Trophoblast cell (in vitro differentiated cells and primary cell): ENCODE measurements around the gene ANKRD6.

Source experiments
- DNase-seq, 2 donors: peaks; one replicate each; pipeline ENCODE4 v3.0.0-alpha.2; 2016
- H2AFZ ChIP-seq: 2 replicates; pipeline ENCODE4 v1.6.1; 2013; ENCODE audit warnings: low read length, moderate library complexity, mild to moderate bottlenecking; ENCODE audit not compliant: insufficient read depth, poor library complexity
- H2AK5ac ChIP-seq: 2 replicates; pipeline ENCODE4 v1.6.1; 2013; ENCODE audit warnings: mild to moderate bottlenecking, low read length
- H2BK120ac ChIP-seq: 2 replicates; pipeline ENCODE4 v1.6.1; 2013; ENCODE audit warnings: low read length, mild to moderate bottlenecking, moderate library complexity; ENCODE audit not compliant: insufficient read depth, poor library complexity
- H2BK12ac ChIP-seq: 2 replicates; pipeline ENCODE4 v1.6.1; 2013; ENCODE audit warnings: mild to moderate bottlenecking, low read length, moderate library complexity
- H2BK5ac ChIP-seq: 2 replicates; pipeline ENCODE4 v1.6.1; 2013; ENCODE audit warnings: low read length, low read depth, moderate library complexity, mild to moderate bottlenecking; ENCODE audit not compliant: poor library complexity
- H3K14ac ChIP-seq: 2 replicates; pipeline ENCODE4 v1.6.1; 2013; ENCODE audit warnings: mild to moderate bottlenecking, low read length
- H3K18ac ChIP-seq: 2 replicates; pipeline ENCODE4 v1.6.1; 2013; ENCODE audit warnings: mild to moderate bottlenecking, low read length
- H3K23ac ChIP-seq: 2 replicates; pipeline ENCODE4 v1.6.1; 2013; ENCODE audit warnings: low read length
- H3K27ac ChIP-seq: 2 replicates; pipeline ENCODE4 v1.5.1; 2013; ENCODE audit warnings: low read depth, mild to moderate bottlenecking, inconsistent platforms, low read length, moderate library complexity
- H3K27me3 ChIP-seq: 2 replicates; pipeline ENCODE4 v1.6.1; 2013; ENCODE audit warnings: inconsistent platforms, mild to moderate bottlenecking, low read length, moderate library complexity; ENCODE audit not compliant: insufficient read depth
- H3K36me3 ChIP-seq, 2 experiments: 1 replicate in 1 of 2; 2 replicates in 1 of 2; pipeline ENCODE4 v1.6.1; 2013; ENCODE audit warnings: low read length in 2 of 2, mild to moderate bottlenecking in 2 of 2, moderate library complexity in 1 of 2; ENCODE audit not compliant: insufficient read depth in 2 of 2, control insufficient read depth in 1 of 2
- H3K4ac ChIP-seq: 2 replicates; pipeline ENCODE4 v1.6.1; 2013; ENCODE audit warnings: low read depth, mild to moderate bottlenecking, low read length, moderate library complexity
- H3K4me1 ChIP-seq, 2 experiments: 1 replicate in 1 of 2; 2 replicates in 1 of 2; pipeline ENCODE4 v1.6.1; 2013; ENCODE audit warnings: low read length in 2 of 2, mild to moderate bottlenecking in 2 of 2, moderate library complexity in 1 of 2; ENCODE audit not compliant: insufficient read depth in 2 of 2, control insufficient read depth in 1 of 2
- H3K4me2 ChIP-seq: 2 replicates; pipeline ENCODE4 v1.6.1; 2013; ENCODE audit warnings: inconsistent platforms, mild to moderate bottlenecking, low read length, moderate library complexity
- H3K4me3 ChIP-seq: 2 replicates; pipeline ENCODE4 v1.5.1; 2013; ENCODE audit warnings: mild to moderate bottlenecking, low read depth, low read length, inconsistent platforms
- H3K79me1 ChIP-seq: one replicate; pipeline ENCODE4 v1.6.1; 2013; ENCODE audit warnings: low read length
- H3K79me2 ChIP-seq: 2 replicates; pipeline ENCODE4 v1.6.1; 2013; ENCODE audit warnings: low read length, mild to moderate bottlenecking; ENCODE audit not compliant: control insufficient read depth, insufficient read depth, poor library complexity
- H3K9ac ChIP-seq: 2 replicates; pipeline ENCODE4 v1.6.1; 2013; ENCODE audit warnings: mild to moderate bottlenecking, low read length
- H3K9me3 ChIP-seq: 2 replicates; pipeline ENCODE4 v1.6.1; 2013; ENCODE audit warnings: low read depth, mild to moderate bottlenecking, control low read depth, inconsistent platforms, low read length; ENCODE audit not compliant: insufficient read depth
- H4K12ac ChIP-seq: 2 replicates; pipeline ENCODE4 v1.6.1; 2013; ENCODE audit warnings: low read depth, mild to moderate bottlenecking, low read length, moderate library complexity
- H4K8ac ChIP-seq: 2 replicates; pipeline ENCODE4 v1.6.1; 2013; ENCODE audit warnings: low read depth, mild to moderate bottlenecking, low read length, moderate library complexity
- H4K91ac ChIP-seq: one replicate; pipeline ENCODE4 v1.6.1; 2013; ENCODE audit warnings: low read depth, mild to moderate bottlenecking, low read length, moderate library complexity
- WGBS: extraction: QIAGEN DNeasy Blood & Tissue Kit; methylation state at CpG from one replicate; pipeline ENCODE4 v1.1.7; 2013; ENCODE audit warnings: missing lambda C conversion rate; ENCODE audit not compliant: insufficient read length, insufficient coverage; ENCODE audit errors: extremely low coverage; 5-methylcytosine and 5-hydroxymethylcytosine counted together

ANKRD6 gene

GRCh38 chr6:89580997-89581666 is 148.2 kb downstream of the ANKRD6 start:
- H2AFZ ChIP-seq = no peak overlapping the region
- no peak overlapping the region for H4K8ac ChIP-seq
- no peaks in the 10 kb centered on the region for H3K9me3 ChIP-seq
- H3K79me2 ChIP-seq = no peaks in the 10 kb centered on the region
- H2BK120ac ChIP-seq = no peak overlapping the region
- no CpG with 5 or more reads among the region's 3 CpGs for WGBS
- H2BK5ac ChIP-seq = no peak overlapping the region
- H2BK12ac ChIP-seq = no peak overlapping the region
- peaks cover 7 to 12% of the 10 kb centered on the region in 2 experiments for H3K4me1 ChIP-seq
- H3K23ac ChIP-seq = no peak overlapping the region
- H3K27me3 ChIP-seq = no peaks in the 10 kb centered on the region
- H3K36me3 ChIP-seq = peaks cover 0 to 2% of the 10 kb centered on the region in 2 experiments
- no peak overlapping the region for H3K18ac ChIP-seq
- H3K4me3 ChIP-seq = no peak overlapping the region
- no peak for DNase-seq
- no peak overlapping the region for H3K9ac ChIP-seq
- H3K14ac ChIP-seq = no peak overlapping the region
- peaks cover 4% of the 10 kb centered on the region for H3K79me1 ChIP-seq
- H3K4me2 ChIP-seq = no peak overlapping the region
- no peak overlapping the region for H4K12ac ChIP-seq
- no peak overlapping the region for H3K4ac ChIP-seq
- H4K91ac ChIP-seq = no peak overlapping the region
- no peak overlapping the region for H2AK5ac ChIP-seq
- H3K27ac ChIP-seq = no peak overlapping the region

GRCh38 chr6:89581689-89582088 is 148.7 kb downstream of the ANKRD6 start:
- WGBS = no CpG with 5 or more reads among the region's 4 CpGs
- H3K9me3 ChIP-seq = no peaks in the 10 kb centered on the region
- H3K14ac ChIP-seq = no peak overlapping the region

GRCh38 chr6:89582669-89583325 is 149.8 kb downstream of the ANKRD6 start:
- no peaks in the 10 kb centered on the region for H3K27me3 ChIP-seq
- H3K27ac ChIP-seq = no peak overlapping the region
- H2BK120ac ChIP-seq = no peak overlapping the region
- H3K14ac ChIP-seq = no peak overlapping the region
- peaks cover 4 to 9% of the 10 kb centered on the region in 2 experiments for H3K4me1 ChIP-seq
- no peak overlapping the region for H4K12ac ChIP-seq
- H3K23ac ChIP-seq = no peak overlapping the region
- peaks cover 0 to 2% of the 10 kb centered on the region in 2 experiments for H3K36me3 ChIP-seq
- no peaks in the 10 kb centered on the region for H3K79me1 ChIP-seq
- H4K8ac ChIP-seq = no peak overlapping the region
- peak overlapping the region; percentile 44 for H3K18ac ChIP-seq
- H3K9ac ChIP-seq = no peak overlapping the region
- DNase-seq = no peak
- no peak overlapping the region for H4K91ac ChIP-seq
- H2AFZ ChIP-seq = no peak overlapping the region
- H3K4me2 ChIP-seq = no peak overlapping the region
- H2BK12ac ChIP-seq = peak overlapping the region; percentile 37
- no CpG with 5 or more reads among the region's 4 CpGs for WGBS
- no peaks in the 10 kb centered on the region for H3K9me3 ChIP-seq
- H3K4me3 ChIP-seq = no peak overlapping the region
- no peak overlapping the region for H2BK5ac ChIP-seq
- H3K79me2 ChIP-seq = no peaks in the 10 kb centered on the region
- H3K4ac ChIP-seq = no peak overlapping the region
- no peak overlapping the region for H2AK5ac ChIP-seq

More at GRCh38 chr6:89581689-89582088, 148.7 kb downstream of the ANKRD6 start:
- H3K27me3 ChIP-seq = no peaks in the 10 kb centered on the region
- H3K4me1 ChIP-seq = peaks cover 4 to 9% of the 10 kb centered on the region in 2 experiments
- H3K27ac ChIP-seq = no peak overlapping the region
- no peak overlapping the region for H2BK5ac ChIP-seq
- no peak overlapping the region for H3K18ac ChIP-seq
- no peak overlapping the region for H3K4ac ChIP-seq
- H3K79me2 ChIP-seq = no peaks in the 10 kb centered on the region
- H2BK12ac ChIP-seq = no peak overlapping the region
- H3K23ac ChIP-seq = no peak overlapping the region
- peaks cover 0 to 2% of the 10 kb centered on the region in 2 experiments for H3K36me3 ChIP-seq
- H3K79me1 ChIP-seq = peaks cover under 1% of the 10 kb centered on the region
- H3K9ac ChIP-seq = no peak overlapping the region
- H3K4me3 ChIP-seq = no peak overlapping the region
- no peak for DNase-seq
- no peak overlapping the region for H4K8ac ChIP-seq
- H2AFZ ChIP-seq = no peak overlapping the region
- H2BK120ac ChIP-seq = no peak overlapping the region
- H4K12ac ChIP-seq = no peak overlapping the region
- H3K4me2 ChIP-seq = no peak overlapping the region
- H2AK5ac ChIP-seq = no peak overlapping the region
- H4K91ac ChIP-seq = no peak overlapping the region

- no peak overlapping the region for H3K9ac ChIP-seq
These were observed 150.6 kb downstream of the ANKRD6 start for GRCh38 chr6:89583559-89583958.

More at GRCh38 chr6:89583559-89583958, 150.6 kb downstream of the ANKRD6 start:
- Histone ChIP-seq H3K4me2 (no peak overlapping the region), H3K79me1 (no peaks in the 10 kb centered on the region), H2AK5ac (no peak overlapping the region), H3K18ac (peak overlapping the region; percentile 40), H2BK5ac (no peak overlapping the region), H3K4me3 (no peak overlapping the region), H2BK12ac (no peak overlapping the region), H3K9me3 (no peaks in the 10 kb centered on the region), H3K27ac (no peak overlapping the region), H4K8ac (no peak overlapping the region), H3K79me2 (no peaks in the 10 kb centered on the region), H3K23ac (no peak overlapping the region), H4K12ac (no peak overlapping the region), H3K36me3 (peaks cover 0 to 2% of the 10 kb centered on the region in 2 experiments), H3K14ac (no peak overlapping the region), H2AFZ (no peak overlapping the region), H2BK120ac (no peak overlapping the region), H4K91ac (peak overlapping the region; percentile 59), H3K4me1 (peaks cover 4 to 9% of the 10 kb centered on the region in 2 experiments), H3K27me3 (no peaks in the 10 kb centered on the region), H3K4ac (no peak overlapping the region)
- no peak for DNase-seq
- no CpG with 5 or more reads among the region's 2 CpGs for WGBS
